HepG2 (cell line): ENCODE measurements around the gene STMN3. TPM values are rescaled to one million over a fixed set of nuclear protein-coding genes. Genes with fewer than 3 reads are reported as not detected.

Source experiments
- ARID5B ChIP-seq: IDR thresholded peaks from 2 replicates; pipeline ENCODE4 v1.4.0; 2020; ENCODE audit warnings: mild to moderate bottlenecking, missing genetic modification reagents
- CENPBD1 ChIP-seq: sonication (generic); formaldehyde crosslinking; IDR thresholded peaks from 2 replicates; pipeline ENCODE4 v1.8.0; 2022; ENCODE audit warnings: missing genetic modification reagents, low read depth, mild to moderate bottlenecking, borderline replicate concordance
- CERS6 ChIP-seq: sonication (generic); formaldehyde crosslinking; IDR thresholded peaks from 2 replicates; pipeline ENCODE4 v1.5.0; 2020; ENCODE audit warnings: missing genetic modification reagents
- DBP ChIP-seq: sonication (generic); formaldehyde crosslinking; IDR thresholded peaks from 2 replicates; pipeline ENCODE4 v1.4.0; 2020; ENCODE audit warnings: missing genetic modification reagents; ENCODE audit errors: not compliant biosample characterization
- EZH2 ChIP-seq: conservative IDR thresholded peaks from 2 replicates; pipeline ENCODE4 v1.6.1; 2012; ENCODE audit warnings: mild to moderate bottlenecking, low read depth, low read length, moderate library complexity
- FOXP4 ChIP-seq: sonication (generic); formaldehyde crosslinking; IDR thresholded peaks from 2 replicates; pipeline ENCODE4 v1.4.0; 2020; ENCODE audit warnings: missing genetic modification reagents
- HOXD1 ChIP-seq: sonication (generic); formaldehyde crosslinking; IDR thresholded peaks from 2 replicates; pipeline ENCODE4 v1.5.0; 2020; ENCODE audit warnings: missing genetic modification reagents
- IKZF1 ChIP-seq: fragments of 450-650 bp; IDR thresholded peaks from 2 replicates; pipeline ENCODE4 v1.7.1; 2016
- IKZF5 ChIP-seq: IDR thresholded peaks from 2 replicates; pipeline ENCODE4 v1.6.1; 2018; ENCODE audit warnings: missing genetic modification reagents, mild to moderate bottlenecking, missing compliant biosample characterization
- KMT2B ChIP-seq: IDR thresholded peaks from 2 replicates; pipeline ENCODE4 v1.6.1; 2016; ENCODE audit warnings: missing genetic modification reagents, missing compliant biosample characterization
- RARG ChIP-seq: sonication (generic); formaldehyde crosslinking; IDR thresholded peaks from 2 replicates; pipeline ENCODE4 v1.4.0; 2020; ENCODE audit warnings: low read depth, mild to moderate bottlenecking, missing genetic modification reagents
- SKI ChIP-seq: fragments of 450-650 bp; IDR thresholded peaks from one replicate; pipeline ENCODE4 v1.6.1; 2018; ENCODE audit warnings: mild to moderate bottlenecking; ENCODE audit not compliant: partially characterized antibody
- SKIL ChIP-seq: sonication (generic); formaldehyde crosslinking; IDR thresholded peaks from 2 replicates; pipeline ENCODE4 v1.8.0; 2022; ENCODE audit warnings: missing genetic modification reagents, mild to moderate bottlenecking, moderate library complexity, borderline replicate concordance
- ZNF329 ChIP-seq: sonication (generic); formaldehyde crosslinking; IDR thresholded peaks from 2 replicates; pipeline ENCODE4 v1.9.0; 2021; ENCODE audit warnings: low read depth, mild to moderate bottlenecking, missing genetic modification reagents
- ZNF749 ChIP-seq: sonication (generic); formaldehyde crosslinking; IDR thresholded peaks from 2 replicates; pipeline ENCODE4 v1.8.0; 2022; ENCODE audit warnings: mild to moderate bottlenecking, missing genetic modification reagents, moderate library complexity, borderline replicate concordance
- ZNF790 ChIP-seq: sonication (generic); formaldehyde crosslinking; IDR thresholded peaks from 2 replicates; pipeline ENCODE4 v1.8.0; 2022; ENCODE audit warnings: missing genetic modification reagents, mild to moderate bottlenecking, borderline replicate concordance
- polyA plus RNA-seq, 8 experiments: library from polyadenylated mRNA; depleted of rRNA in 3 of 8; stranded (reverse) in 7 of 8; unstranded in 1 of 8; fragments of >200 nt; fragmentation: Illumina TruSeq in 4 of 8; extraction: Trizol in 4 of 8; gene quantifications; 2 replicates each; pipeline versions ENCODE4 v1.2.1 to v1.2.3, GENCODE V29; 2011 to 2016; ENCODE audit warnings: low read depth in 4 of 8, missing spikeins in 1 of 8, mixed read lengths in 1 of 8; ENCODE audit not compliant: insufficient read depth in 1 of 8
- total RNA-seq, 5 experiments: library from RNA; depleted of rRNA; stranded (reverse); fragments of >200 nt; fragmentation: Illumina TruSeq; extraction: Trizol; gene quantifications; 2 replicates each; pipeline ENCODE4 v1.2.3, GENCODE V29; 2016; ENCODE audit warnings: low read depth in 1 of 5

The STMN3 gene
- total and polyA plus RNA-seq, 2 of the 13 experiments (the other 11 are each of a cell fraction or from before 2014, with no cell fraction given), result 21.0 to 48.3 TPM

- peak; percentile 72 for TF ChIP-seq DBP
- TF ChIP-seq SKI, result peak; percentile 38
- no peak for TF ChIP-seq EZH2
- TF ChIP-seq IKZF1, result no peak
- peak; percentile 47; the same call in 1 of the 2 replicates for TF ChIP-seq SKIL (CRISPR knock-in tag)
- TF ChIP-seq IKZF5 (CRISPR knock-in tag), result 0 out of 2 replicates have a peak, but pooled peaks have one; percentile 30
- peak; percentile 54; the same call in 1 of the 2 replicates for TF ChIP-seq CERS6 (CRISPR knock-in tag)
- TF ChIP-seq CENPBD1 (CRISPR knock-in tag), result no peak
- TF ChIP-seq ZNF329 (CRISPR knock-in tag), result peak; percentile 83
- no peak for TF ChIP-seq ZNF749 (CRISPR knock-in tag)
- TF ChIP-seq ZNF790 (CRISPR knock-in tag), result no peak
- no peak for TF ChIP-seq KMT2B (CRISPR knock-in tag)
- TF ChIP-seq FOXP4, result peak; percentile 25; the same call in 1 of the 2 replicates
- no peak for TF ChIP-seq RARG (CRISPR knock-in tag)
- 0 out of 2 replicates have a peak, but pooled peaks have one; percentile 43 for TF ChIP-seq HOXD1 (CRISPR knock-in tag)
- TF ChIP-seq ARID5B, result peak; percentile 21
Observed at GRCh38 chr20:63626424-63627128, 26.6 kb downstream of the STMN3 start, which contains the start of gene GMEB2 (continued).
